Measurements from ENCODE around the gene WFDC5.

DNA sequence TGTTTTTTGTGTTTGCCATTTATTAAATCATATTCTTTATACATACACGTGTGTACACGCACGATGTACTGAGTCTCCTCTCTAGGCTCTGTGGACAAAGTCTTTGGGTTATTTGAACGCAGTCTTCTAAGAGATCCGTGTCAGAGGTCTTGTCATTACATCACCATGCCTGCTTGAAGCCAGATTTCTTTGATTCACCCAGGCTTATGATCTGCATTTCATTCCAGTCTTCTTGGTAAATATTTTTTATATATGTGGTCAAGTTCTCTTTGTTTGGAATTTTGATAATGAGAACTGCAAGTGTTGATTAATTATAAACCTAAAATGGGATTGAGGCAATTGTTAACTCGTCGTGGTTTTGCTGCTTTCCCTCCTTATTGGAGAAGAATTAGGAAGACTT is 48.6 kb downstream of the WFDC5 start:
- TF ChIP-seq, protein P1, sequence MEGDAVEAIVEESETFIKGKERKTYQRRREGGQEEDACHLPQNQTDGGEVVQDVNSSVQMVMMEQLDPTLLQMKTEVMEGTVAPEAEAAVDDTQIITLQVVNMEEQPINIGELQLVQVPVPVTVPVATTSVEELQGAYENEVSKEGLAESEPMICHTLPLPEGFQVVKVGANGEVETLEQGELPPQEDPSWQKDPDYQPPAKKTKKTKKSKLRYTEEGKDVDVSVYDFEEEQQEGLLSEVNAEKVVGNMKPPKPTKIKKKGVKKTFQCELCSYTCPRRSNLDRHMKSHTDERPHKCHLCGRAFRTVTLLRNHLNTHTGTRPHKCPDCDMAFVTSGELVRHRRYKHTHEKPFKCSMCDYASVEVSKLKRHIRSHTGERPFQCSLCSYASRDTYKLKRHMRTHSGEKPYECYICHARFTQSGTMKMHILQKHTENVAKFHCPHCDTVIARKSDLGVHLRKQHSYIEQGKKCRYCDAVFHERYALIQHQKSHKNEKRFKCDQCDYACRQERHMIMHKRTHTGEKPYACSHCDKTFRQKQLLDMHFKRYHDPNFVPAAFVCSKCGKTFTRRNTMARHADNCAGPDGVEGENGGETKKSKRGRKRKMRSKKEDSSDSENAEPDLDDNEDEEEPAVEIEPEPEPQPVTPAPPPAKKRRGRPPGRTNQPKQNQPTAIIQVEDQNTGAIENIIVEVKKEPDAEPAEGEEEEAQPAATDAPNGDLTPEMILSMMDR (IDR thresholded peaks at IDR 0.05): no peak
- no peak for TF ChIP-seq POLR2A (IDR thresholded peaks at IDR 0.05)

Data from lower leg skin (tissue), 3 donors.